Stimulated activated CD4-positive, alpha-beta T cell treated with anti-CD3 and anti-CD28 coated beads, TNF-alpha, amount 100 ng/mL, for 48 hours (primary cell): ENCODE measurements around the gene OPTC.
"Not testable (repeated sequence)": the region's sequence is repeated elsewhere in the genome, so short reads cannot be mapped to it uniquely, and the experiment has no call there.

ENCODE experiments used
- DNase-seq, 3 donors: peaks; one replicate each; pipeline ENCODE4 v3.0.0-alpha.2; 2020; ENCODE audit warnings: low read depth in 3 of 3

The OPTC gene

GRCh38 chr1:203516906-203517305 is 23.0 kb downstream of the OPTC start:
- DNase-seq: no peak

DNA sequence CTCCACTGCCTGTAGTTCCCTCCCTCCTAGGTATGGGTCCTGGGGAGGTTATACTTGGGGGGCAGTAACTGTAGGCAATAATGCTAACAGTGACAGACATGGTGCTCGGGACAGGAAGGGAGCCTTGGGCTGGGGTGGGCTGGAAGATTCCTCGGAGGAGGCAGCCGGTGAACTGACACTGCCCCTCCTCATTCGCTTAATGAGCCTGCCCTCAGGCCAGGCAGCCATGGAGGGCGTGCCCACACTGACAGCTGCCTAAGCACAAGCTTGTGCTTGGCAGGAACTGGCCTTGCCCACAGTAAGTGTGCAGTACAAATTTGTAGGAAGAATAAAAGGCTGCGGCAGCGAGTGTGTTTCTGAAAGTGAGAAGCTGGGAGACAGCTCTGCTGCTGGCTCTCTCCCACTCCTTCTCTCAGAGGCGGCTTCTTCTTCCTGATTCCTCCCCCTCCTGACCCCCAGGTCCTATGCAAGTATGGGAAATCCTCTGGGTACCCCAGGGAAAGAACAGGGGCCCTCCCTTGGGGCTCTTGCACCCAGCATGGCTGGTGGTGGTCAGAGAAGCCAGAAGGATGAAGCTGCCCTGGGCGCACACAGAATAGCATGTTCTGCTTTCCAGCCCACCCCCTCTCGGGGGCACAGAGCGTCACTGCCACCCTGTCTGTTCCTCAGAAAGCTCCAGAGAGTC is 23.6 kb downstream of the OPTC start:
- DNase-seq: no peak

- DNase-seq: not testable (repeated sequence)
Measured at GRCh38 chr1:203518139-203518538, 24.2 kb downstream of the OPTC start.

GRCh38 chr1:203518541-203518940 is 24.6 kb downstream of the OPTC start:
- no peak for DNase-seq

DNA sequence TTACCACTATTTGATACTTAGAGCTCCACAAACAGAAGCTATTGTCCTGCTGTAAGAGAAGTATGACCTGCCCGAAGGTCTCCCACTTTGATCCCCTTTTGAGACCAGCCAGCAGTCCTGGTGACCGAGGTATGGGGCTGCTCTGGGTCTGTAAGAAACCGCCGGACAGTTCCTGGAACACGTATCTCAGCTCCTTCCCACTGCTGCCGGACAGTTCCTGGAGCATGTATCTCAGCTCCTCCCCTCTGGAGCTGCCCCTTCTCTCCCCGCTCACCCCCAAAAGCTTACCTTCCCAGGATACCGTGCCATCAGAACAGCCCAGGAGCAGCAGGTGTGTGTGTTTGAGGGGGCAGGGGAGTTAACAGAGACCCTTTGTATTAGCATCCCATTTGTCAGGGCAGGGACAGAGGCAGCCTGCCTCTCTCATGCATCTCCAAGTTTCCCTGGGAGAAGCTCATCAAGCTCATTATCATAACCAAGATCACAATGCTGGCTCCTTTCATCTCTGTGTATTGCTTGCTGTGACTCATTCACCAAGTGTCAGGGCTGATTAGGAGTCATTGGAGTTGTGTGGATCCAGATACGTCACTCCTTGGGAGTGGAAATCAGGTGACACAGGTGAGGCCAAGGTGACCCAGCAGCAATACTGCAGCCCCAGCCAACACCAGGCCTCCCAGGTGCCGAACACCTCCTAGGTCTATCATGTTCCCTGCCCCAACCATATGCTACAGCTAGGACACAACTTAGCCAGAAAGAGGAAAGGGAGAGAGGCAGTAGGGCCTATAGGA is 25.3 kb downstream of the OPTC start:
- no peak for DNase-seq

GRCh38 chr1:203519896-203520295 is 25.9 kb downstream of the OPTC start:
- DNase-seq: no peak

DNA sequence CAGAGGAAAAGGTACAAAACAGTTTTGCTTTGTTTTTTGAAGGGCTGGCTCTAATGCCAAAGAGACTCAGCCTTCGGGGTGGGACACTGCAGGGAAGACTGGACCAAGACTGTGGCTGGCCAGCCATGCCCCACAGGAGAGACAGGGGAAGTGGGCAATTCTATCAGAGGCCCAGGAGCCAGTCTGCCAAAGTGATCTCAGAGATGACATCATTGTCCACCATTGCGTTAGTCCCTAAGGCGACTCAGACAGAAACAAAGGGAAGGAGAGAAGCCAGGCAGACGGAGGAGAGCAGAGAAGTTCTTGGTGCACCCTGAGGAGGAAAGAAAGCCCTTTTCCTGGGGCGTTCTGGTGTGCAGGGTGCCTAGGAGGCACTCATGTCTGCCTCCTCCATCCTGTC is 26.4 kb downstream of the OPTC start:
- no peak for DNase-seq

DNA sequence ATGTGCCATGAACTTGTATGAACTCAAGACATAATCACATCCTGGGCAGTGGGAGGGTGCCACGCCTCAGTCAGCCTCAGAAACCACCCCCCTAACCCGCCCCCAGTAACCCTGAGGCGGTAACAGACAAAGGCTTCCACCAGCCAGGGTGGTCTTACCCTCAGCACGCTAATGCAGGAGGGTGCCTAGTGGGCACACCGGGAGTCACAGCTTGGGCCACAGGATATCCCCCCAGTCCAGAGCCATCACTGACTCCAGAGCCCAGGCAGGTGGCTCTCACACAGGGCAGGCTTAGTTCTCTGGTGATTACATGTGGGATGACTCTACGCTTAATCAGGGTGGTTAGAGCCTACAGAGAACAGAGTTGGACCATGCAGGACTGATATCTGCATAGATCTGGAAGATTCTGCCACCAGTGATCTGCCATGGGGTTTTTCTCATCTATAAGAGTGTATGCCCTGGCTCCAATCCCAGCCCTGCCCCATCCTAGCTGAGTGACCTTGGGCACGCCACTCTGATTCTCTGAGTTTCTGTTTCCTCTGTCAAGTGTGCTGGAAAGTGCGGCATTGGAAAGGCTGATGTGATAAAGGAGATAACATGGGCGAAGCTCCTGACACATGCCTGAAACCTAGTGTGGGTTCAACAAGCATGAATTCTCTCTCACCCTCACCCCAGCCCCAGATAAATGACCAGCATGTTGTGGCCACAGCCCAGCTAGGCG is 27.3 kb downstream of the OPTC start:
- DNase-seq: no peak

DNA sequence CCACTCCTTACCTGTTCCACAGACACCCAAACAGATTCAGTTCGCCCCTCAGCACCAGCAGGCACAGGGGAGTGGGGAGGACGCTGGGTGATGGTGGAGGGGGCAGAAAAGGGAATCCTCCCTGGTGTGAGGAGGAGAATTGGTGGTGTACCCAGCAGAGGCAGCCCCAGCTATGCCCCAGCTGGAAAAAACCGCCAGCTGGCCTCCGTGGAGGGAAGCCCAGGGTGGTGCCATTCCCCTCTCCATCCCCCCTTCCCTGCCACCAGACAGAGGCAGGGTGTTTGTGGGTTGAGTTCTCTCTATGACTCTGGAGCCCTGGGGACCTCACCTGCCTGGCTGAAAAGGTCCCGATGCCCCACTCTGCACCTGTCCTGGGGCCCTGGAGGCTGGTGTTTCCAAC is 27.9 kb downstream of the OPTC start:
- no peak for DNase-seq

DNA sequence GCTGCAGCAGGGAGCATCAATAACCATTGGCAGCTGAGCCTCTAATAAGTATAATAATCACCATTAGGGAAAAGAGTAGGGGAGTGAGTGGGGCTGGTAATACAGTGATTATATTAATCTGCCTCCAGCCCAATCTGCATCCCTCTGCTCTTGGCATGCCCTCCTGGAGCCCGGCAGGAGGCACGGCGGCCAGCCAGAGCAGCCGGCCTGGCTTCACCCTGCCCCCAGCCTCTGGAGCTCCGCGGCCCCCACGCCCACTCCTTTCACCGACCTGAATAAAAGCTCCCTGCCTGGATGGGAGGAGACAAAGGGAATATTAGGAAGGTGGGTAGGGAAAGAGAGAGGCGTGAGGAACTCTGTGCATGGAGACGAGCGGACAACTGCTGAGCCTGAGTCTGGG is 28.3 kb downstream of the OPTC start:
- DNase-seq: no peak

GRCh38 chr1:203523667-203524066 is 29.7 kb downstream of the OPTC start:
- DNase-seq: no peak

GRCh38 chr1:203524152-203524551 is 30.2 kb downstream of the OPTC start:
- DNase-seq: no peak

- DNase-seq: no peak
Measured at GRCh38 chr1:203524824-203525223, 30.9 kb downstream of the OPTC start.

GRCh38 chr1:203525685-203526084 is 31.7 kb downstream of the OPTC start:
- no peak for DNase-seq

- no peak for DNase-seq
Measured at GRCh38 chr1:203526130-203526529, 32.2 kb downstream of the OPTC start.

DNA sequence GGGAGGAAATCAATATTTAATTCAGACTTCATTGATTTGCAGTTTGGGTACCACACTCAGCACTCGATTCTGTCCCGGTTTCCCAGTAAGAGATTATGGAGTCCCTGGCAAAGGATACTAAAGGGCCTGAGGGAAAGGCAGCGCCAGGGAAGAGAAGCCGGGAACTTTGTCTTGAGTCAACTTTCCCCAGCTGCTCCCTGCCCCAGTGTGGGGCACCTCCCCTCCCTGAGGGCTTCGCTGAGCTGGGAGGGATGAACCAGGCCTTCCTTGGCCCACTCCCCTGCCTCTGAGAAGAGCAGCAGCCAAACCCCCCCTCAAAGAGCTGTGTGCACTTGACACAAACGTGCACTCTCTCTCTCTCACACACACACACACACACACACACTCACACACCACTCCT is 32.6 kb downstream of the OPTC start:
- DNase-seq: no peak

- no peak for DNase-seq
Measured at GRCh38 chr1:203527013-203527412, 33.1 kb downstream of the OPTC start.

- DNase-seq: no peak
Measured at GRCh38 chr1:203528063-203528462, 34.1 kb downstream of the OPTC start.

DNA sequence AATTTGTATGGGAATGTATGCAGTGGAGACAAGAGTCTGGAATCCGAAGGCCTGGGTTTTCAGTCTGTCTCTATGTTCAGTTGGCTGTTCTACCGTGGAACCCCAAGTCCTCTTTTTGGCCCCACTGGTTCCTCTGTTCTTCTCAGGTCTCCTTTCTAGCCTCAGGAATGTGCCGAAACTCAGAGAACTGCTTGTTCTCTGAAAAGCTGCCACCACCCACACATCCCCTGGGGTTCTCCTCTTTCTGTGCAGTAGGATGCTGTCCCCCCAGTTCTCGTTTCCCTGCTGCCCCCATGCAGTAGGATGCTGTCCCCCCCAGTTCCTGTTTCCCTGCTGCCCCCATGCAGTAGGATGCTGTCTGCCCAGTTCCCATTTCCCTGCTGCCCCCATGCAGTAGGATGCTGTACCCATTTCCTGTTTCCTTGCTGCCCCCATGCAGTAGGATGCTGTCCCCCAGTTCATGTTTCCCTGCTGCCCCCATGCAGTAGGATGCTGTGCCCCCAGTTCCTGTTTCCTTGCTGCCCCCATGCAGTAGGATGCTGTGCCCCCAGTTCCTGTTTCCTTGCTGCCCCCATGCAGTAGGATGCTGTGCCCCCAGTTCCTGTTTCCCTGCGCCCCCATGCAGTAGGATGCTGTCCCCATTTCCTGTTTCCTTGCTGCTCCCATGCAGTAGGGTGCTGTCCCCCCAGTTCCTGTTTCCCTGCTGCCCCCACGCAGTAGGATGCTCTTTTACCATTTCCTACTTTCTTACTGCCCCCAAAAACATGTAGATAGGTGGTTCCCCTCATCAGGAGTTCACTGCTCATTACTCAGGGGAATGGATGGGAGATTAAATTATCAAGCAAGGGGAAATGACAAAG is 35.3 kb downstream of the OPTC start:
- no peak for DNase-seq

DNA sequence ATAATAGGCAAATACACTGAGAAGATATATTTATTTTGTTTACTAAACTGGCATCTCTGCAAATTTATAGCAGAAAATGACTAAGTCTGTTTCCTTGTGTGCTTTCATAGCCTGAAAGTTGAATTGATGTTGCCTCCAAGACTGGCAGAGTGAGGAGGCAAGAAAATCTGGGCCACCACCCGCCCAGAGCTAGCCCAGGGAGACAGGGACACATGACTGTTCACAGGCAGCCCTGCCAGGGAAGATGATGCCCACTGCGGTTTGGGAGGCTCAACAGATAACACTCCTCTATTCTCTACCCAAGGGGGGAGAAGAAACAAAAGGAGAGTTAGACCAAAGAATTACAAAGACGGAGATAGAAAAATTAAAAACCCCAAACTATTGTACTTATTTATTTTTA is 37.1 kb downstream of the OPTC start:
- DNase-seq: no peak

GRCh38 chr1:203534012-203534411 is 40.1 kb downstream of the OPTC start:
- DNase-seq: no peak

DNA sequence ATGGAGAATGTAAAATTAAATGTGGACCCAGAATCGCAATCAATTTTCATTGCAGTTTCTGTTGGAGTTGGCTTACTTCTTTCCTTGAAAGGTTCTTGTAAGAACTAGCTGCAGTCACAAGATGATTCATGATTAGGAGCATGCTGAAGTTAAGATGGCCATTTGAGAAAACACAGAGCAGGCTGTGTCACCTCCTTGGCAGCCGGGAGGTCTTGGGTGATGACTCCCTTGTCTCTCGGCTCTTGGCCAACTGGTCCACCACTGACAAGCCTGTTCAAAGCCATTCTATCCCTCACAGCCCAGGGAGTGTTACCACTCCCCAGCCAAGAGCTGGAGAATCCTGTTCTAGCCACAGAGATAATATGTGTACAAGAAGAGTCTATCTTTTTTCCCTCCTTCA is 40.6 kb downstream of the OPTC start:
- no peak for DNase-seq
